ENCODE measurements around the gene PSG5. TPM values are rescaled to one million over a fixed set of nuclear protein-coding genes. Genes with fewer than 3 reads are reported as not detected.
"Not testable (repeated sequence)": the region's sequence is repeated elsewhere in the genome, so short reads cannot be mapped to it uniquely, and the experiment has no call there.

The PSG5 gene
- total RNA-seq (2021) = not detected in 2 replicates
- long read RNA-seq = 0 reads

GRCh38 chr19:43186311-43186935 is at the start of gene PSG5:
Gene PSG5 (minus strand): TSS chr19:43186536. CDS start chr19:43186405, 131 bp downstream.
- not testable (repeated sequence) for H2BK15ac ChIP-seq (ENCODE audit: low read depth, low read length); H3K56ac ChIP-seq (ENCODE audit: insufficient read length, low read depth, low read length); H3K27me3 ChIP-seq (ENCODE audit: insufficient read depth, low read length); H3K79me1 ChIP-seq (ENCODE audit: insufficient read depth, low read depth, low read length, poor library complexity, severe bottlenecking); H2BK120ac ChIP-seq (ENCODE audit: low read depth, low read length, poor library complexity, severe bottlenecking); DNase-seq; H3K18ac ChIP-seq (ENCODE audit: insufficient read length, low read depth, low read length); H4K8ac ChIP-seq (replicated peaks; ENCODE audit: insufficient read length, low read depth, low read length); H4K20me1 ChIP-seq (ENCODE audit: control insufficient read depth, insufficient read depth, insufficient read length); H2AK5ac ChIP-seq (ENCODE audit: insufficient read length, low read length); H3K4ac ChIP-seq (ENCODE audit: low read depth, low read length); H3K4me2 ChIP-seq (ENCODE audit: insufficient read depth, insufficient read length, low read length); H3K4me3 Mint-ChIP-seq; H3K27me3 Mint-ChIP-seq (ENCODE audit: low read depth); H3K4me1 Mint-ChIP-seq; H3K23me2 ChIP-seq (ENCODE audit: insufficient read length, low read depth, low read length, poor library complexity, severe bottlenecking); H3K4me1 ChIP-seq (ENCODE audit: insufficient read depth, low read length); H3K23ac ChIP-seq (ENCODE audit: insufficient read length, low read depth, low read length); H3K27ac Mint-ChIP-seq; H3K27ac ChIP-seq (ENCODE audit: insufficient read length, low read depth, low read length); H4K91ac ChIP-seq (ENCODE audit: insufficient read length, low read depth, low read length); H4K5ac ChIP-seq (ENCODE audit: insufficient read length, low read depth, low read length); H2BK20ac ChIP-seq (ENCODE audit: low read depth, low read length, poor library complexity, severe bottlenecking); H3K9ac ChIP-seq (ENCODE audit: extremely low read depth, insufficient read length, low read length); H3K14ac ChIP-seq (ENCODE audit: insufficient read depth, low read length); H3T11ph ChIP-seq (ENCODE audit: low read length); H2AFZ ChIP-seq (ENCODE audit: low read length); H3K79me2 ChIP-seq (ENCODE audit: insufficient read depth, low read length); H2BK5ac ChIP-seq (ENCODE audit: insufficient read length, low read length); H2BK12ac ChIP-seq (ENCODE audit: insufficient read length, low read depth, low read length)
- WGBS (ENCODE audit: extremely low coverage, insufficient read length, low lambda C conversion rate) = no CpG with 5 or more reads among the region's 7 CpGs
- H3K36me3 Mint-ChIP-seq (ENCODE audit: insufficient read depth in 1 of 3, low read depth in 3 of 3) = peaks cover 0 to 31% (median 12%) of the 10 kb centered on the region in 3 experiments
- peaks cover 92 to 97% of the 10 kb centered on the region in 2 experiments for H3K9me3 Mint-ChIP-seq
- H3K9me3 ChIP-seq (ENCODE audit: control insufficient read depth, low read depth, low read length) = peaks cover 25% of the 10 kb centered on the region

GRCh38 chr19:43235686-43236085 is 49.4 kb upstream of the PSG5 start:
- not testable (repeated sequence) for H4K20me1 ChIP-seq (ENCODE audit: control insufficient read depth, insufficient read depth, insufficient read length); H3K9me3 ChIP-seq (ENCODE audit: control insufficient read depth, low read depth, low read length); H4K8ac ChIP-seq (replicated peaks; ENCODE audit: insufficient read length, low read depth, low read length); H2BK15ac ChIP-seq (ENCODE audit: low read depth, low read length); H2BK5ac ChIP-seq (ENCODE audit: insufficient read length, low read length); H3K14ac ChIP-seq (ENCODE audit: insufficient read depth, low read length); H3K4ac ChIP-seq (ENCODE audit: low read depth, low read length); H3K23me2 ChIP-seq (ENCODE audit: insufficient read length, low read depth, low read length, poor library complexity, severe bottlenecking); H2BK120ac ChIP-seq (ENCODE audit: low read depth, low read length, poor library complexity, severe bottlenecking); H2BK20ac ChIP-seq (ENCODE audit: low read depth, low read length, poor library complexity, severe bottlenecking); H3K23ac ChIP-seq (ENCODE audit: insufficient read length, low read depth, low read length); H3K4me2 ChIP-seq (ENCODE audit: insufficient read depth, insufficient read length, low read length); DNase-seq; H2AFZ ChIP-seq (ENCODE audit: low read length); H3K27ac ChIP-seq (ENCODE audit: insufficient read length, low read depth, low read length); H3K4me3 Mint-ChIP-seq; H2AK5ac ChIP-seq (ENCODE audit: insufficient read length, low read length); H3K79me1 ChIP-seq (ENCODE audit: insufficient read depth, low read depth, low read length, poor library complexity, severe bottlenecking); H3K56ac ChIP-seq (ENCODE audit: insufficient read length, low read depth, low read length); H3K9ac ChIP-seq (ENCODE audit: extremely low read depth, insufficient read length, low read length); H2BK12ac ChIP-seq (ENCODE audit: insufficient read length, low read depth, low read length); H3K4me1 ChIP-seq (ENCODE audit: insufficient read depth, low read length); H3K27ac Mint-ChIP-seq; H3K36me3 Mint-ChIP-seq (ENCODE audit: insufficient read depth in 1 of 3, low read depth in 3 of 3); H3K4me1 Mint-ChIP-seq; H4K91ac ChIP-seq (ENCODE audit: insufficient read length, low read depth, low read length); H3K27me3 ChIP-seq (ENCODE audit: insufficient read depth, low read length); H3K27me3 Mint-ChIP-seq (ENCODE audit: low read depth); H3K18ac ChIP-seq (ENCODE audit: insufficient read length, low read depth, low read length); H3T11ph ChIP-seq (ENCODE audit: low read length); H4K5ac ChIP-seq (ENCODE audit: insufficient read length, low read depth, low read length); H3K79me2 ChIP-seq (ENCODE audit: insufficient read depth, low read length)
- peaks cover 35 to 50% of the 10 kb centered on the region in 2 experiments for H3K9me3 Mint-ChIP-seq
- WGBS (ENCODE audit: extremely low coverage, insufficient read length, low lambda C conversion rate) = no CpG with 5 or more reads among the region's 3 CpGs

Measured in H9 (cell line).